Gastrocnemius medialis (tissue), 4 donors: ENCODE measurements around the gene CTCFL. TPM values are rescaled to one million over a fixed set of nuclear protein-coding genes. Genes with fewer than 3 reads are reported as not detected.

Experiments
- ATAC-seq, 2 donors: fragments of 150-250 bp; one replicate each; pipeline ENCODE4 v1.9.1; 2016
- DNase-seq, 2 donors: peaks; one replicate each; pipeline ENCODE4 v3.0.0-alpha.2; 2019
- H3K27ac ChIP-seq, 4 donors: fragments of 200-600 bp; sonication (generic); 1 replicate in 1 of 4; 2 replicates in 3 of 4; pipeline ENCODE4 v1.5.1; 2016 to 2018; ENCODE audit warnings: mild to moderate bottlenecking in 2 of 4, moderate library complexity in 1 of 4
- H3K27me3 ChIP-seq, 3 donors: fragments of 200-600 bp; sonication (generic) in 2 of 3; 1 replicate in 1 of 3; 2 replicates in 2 of 3; pipeline versions ENCODE4 v1.5.1 to v1.6.0; 2016 to 2019; ENCODE audit warnings: mild to moderate bottlenecking in 1 of 3, moderate library complexity in 1 of 3
- H3K36me3 ChIP-seq, 2 donors: fragments of 200-600 bp; sonication (generic) in 1 of 2; one replicate each; pipeline ENCODE4 v1.5.1; 2017 to 2018
- H3K4me1 ChIP-seq, 2 donors: fragments of 200-600 bp; sonication (generic) in 1 of 2; one replicate each; pipeline ENCODE4 v1.5.1; 2016 to 2017; ENCODE audit warnings: mild to moderate bottlenecking in 2 of 2
- H3K4me3 ChIP-seq, 4 donors: fragments of 200-600 bp; sonication (generic) in 3 of 4; 1 replicate in 1 of 4; 2 replicates in 3 of 4; pipeline ENCODE4 v1.5.1; 2016 to 2019; ENCODE audit warnings: mild to moderate bottlenecking in 2 of 4
- H3K9me3 ChIP-seq, 3 donors: fragments of 200-600 bp; sonication (generic) in 2 of 3; 1 replicate in 1 of 3; 2 replicates in 2 of 3; pipeline ENCODE4 v1.5.1; 2016 to 2019
- POLR2A ChIP-seq, 2 donors: fragments of 450-650 bp; IDR thresholded peaks; one replicate each; pipeline ENCODE4 v1.6.1; 2017; ENCODE audit warnings: antibody characterized with exemption in 2 of 2, mild to moderate bottlenecking in 2 of 2, moderate library complexity in 2 of 2
- in situ Hi-C, 4 donors: fragments of 200-750 bp; cut with MboI; loops; one replicate each; pipeline versions ENCODE4 v1.15.0 to v1.8.0; 2017; ENCODE audit warnings: low sequenced_read_pairs in 4 of 4
- intact Hi-C: fragments of 100-400 bp; cut with DNase I; formaldehyde crosslinking; loops from one replicate; pipeline ENCODE4 v1.15.1; 2023; ENCODE audit warnings: low total_unique reads
- total RNA-seq, 4 donors: library from RNA; depleted of rRNA; stranded (reverse); fragments of >200 nt; gene quantifications; one replicate each; pipeline versions ENCODE4 v1.1.0 to v1.2.3, GENCODE V29; 2016
- TF ChIP-seq, protein P1 (sequence below), 5 experiments: fragments of 450-650 bp in 3 of 5; fragments of 200-600 bp in 2 of 5; sonication (generic) in 2 of 5; IDR thresholded peaks in 4 of 5; conservative IDR thresholded peaks in 1 of 5; 1 replicate in 4 of 5; 2 replicates in 1 of 5; pipeline ENCODE4 v1.5.1; 2016 to 2019; ENCODE audit warnings: antibody characterized with exemption in 5 of 5, mild to moderate bottlenecking in 3 of 5, moderate library complexity in 3 of 5

Gene CTCFL
- total RNA-seq, 4 donors from 2014 or later, result not detected

DNA sequence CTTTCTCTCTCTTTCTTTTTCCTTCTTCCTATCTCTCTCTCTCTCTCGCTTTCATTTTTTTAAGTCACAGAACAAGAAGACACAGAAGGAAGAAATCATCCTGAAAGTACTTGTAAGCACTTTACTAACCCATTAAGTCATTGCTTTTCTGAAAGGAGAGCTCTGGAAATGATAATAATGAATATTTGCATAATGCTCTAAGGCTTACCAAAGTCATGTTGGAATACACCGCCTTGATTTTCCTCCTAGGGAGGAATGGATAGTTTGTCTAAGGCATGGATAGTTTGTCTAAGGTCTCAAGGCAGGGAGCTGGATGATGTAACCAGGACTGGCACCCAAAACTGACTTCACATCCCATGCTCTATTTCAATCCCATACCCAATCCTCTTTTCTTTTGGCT, 12.9 kb upstream of the CTCFL start:
- TF ChIP-seq, protein P1, sequence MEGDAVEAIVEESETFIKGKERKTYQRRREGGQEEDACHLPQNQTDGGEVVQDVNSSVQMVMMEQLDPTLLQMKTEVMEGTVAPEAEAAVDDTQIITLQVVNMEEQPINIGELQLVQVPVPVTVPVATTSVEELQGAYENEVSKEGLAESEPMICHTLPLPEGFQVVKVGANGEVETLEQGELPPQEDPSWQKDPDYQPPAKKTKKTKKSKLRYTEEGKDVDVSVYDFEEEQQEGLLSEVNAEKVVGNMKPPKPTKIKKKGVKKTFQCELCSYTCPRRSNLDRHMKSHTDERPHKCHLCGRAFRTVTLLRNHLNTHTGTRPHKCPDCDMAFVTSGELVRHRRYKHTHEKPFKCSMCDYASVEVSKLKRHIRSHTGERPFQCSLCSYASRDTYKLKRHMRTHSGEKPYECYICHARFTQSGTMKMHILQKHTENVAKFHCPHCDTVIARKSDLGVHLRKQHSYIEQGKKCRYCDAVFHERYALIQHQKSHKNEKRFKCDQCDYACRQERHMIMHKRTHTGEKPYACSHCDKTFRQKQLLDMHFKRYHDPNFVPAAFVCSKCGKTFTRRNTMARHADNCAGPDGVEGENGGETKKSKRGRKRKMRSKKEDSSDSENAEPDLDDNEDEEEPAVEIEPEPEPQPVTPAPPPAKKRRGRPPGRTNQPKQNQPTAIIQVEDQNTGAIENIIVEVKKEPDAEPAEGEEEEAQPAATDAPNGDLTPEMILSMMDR (IDR thresholded peaks at IDR 0.05 in 4 of 5, conservative IDR thresholded peaks at IDR 0.05 in 1 of 5), result no peak
- no peak for TF ChIP-seq POLR2A (IDR thresholded peaks at IDR 0.05)
- no peak for DNase-seq
- intact Hi-C loops (no loop called here), in situ Hi-C loops (no loop called here)
- no peak overlapping the region for H3K4me3 ChIP-seq
- no peak overlapping the region for H3K27ac ChIP-seq
- ATAC-seq, result no peak
- no peaks in the 10 kb centered on the region for H3K4me1 ChIP-seq
- peaks cover 0 to 5% (median 3%) of the 10 kb centered on the region in 3 donors for H3K27me3 ChIP-seq
- no peaks in the 10 kb centered on the region for H3K36me3 ChIP-seq
- H3K9me3 ChIP-seq, result no peaks in the 10 kb centered on the region

DNA sequence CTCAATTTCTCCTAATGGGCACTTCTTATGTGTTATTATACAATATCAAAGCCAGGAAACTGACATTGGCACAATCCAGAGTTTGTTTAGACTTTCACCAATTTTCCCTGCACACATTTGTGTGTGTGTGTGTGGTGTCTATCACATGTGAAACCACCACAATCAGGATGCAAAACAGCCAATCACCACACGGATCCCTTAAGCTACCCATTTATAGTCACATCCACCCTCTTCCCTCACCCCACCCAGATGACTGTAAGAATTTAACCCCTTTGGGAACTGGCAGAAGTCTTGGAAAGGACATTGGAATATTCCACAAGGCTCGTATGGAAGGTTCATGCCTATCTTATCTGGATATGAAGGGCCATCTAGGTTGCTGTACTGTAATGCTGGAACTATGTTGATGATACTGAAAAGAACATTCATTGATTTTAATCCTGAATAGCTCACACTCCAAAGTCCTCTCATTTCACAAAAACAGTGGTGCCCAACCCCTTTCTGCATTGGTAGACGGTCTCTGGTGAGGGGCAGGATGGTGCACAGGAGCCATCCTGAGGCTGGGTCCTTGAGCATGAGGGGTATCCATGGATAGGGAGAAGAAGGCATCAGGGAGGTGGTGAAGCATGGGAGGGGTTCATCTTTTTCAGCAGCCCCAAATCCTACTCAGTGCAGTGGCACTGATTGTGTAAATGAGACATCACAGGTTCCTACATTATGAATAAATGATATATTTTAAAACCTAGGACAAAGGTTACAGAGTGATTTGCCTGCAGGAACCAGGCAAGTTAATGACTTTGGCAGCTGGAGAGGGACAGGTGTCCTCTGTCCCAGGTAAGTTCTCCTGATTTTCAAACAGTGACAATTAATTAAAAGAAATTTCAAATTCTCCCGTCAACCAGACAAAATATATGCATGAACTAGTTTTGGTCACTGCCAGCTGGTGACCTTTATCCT, 12.1 kb upstream of the CTCFL start:
- intact Hi-C loops, result no loop called here
- TF ChIP-seq, protein P1 (IDR thresholded peaks at IDR 0.05 in 4 of 5, conservative IDR thresholded peaks at IDR 0.05 in 1 of 5), result no peak
- no peak for TF ChIP-seq POLR2A (IDR thresholded peaks at IDR 0.05)
- Histone ChIP-seq H3K27me3 (peaks cover 0 to 5% (median 3%) of the 10 kb centered on the region in 3 donors), H3K27ac (no peak overlapping the region), H3K9me3 (no peaks in the 10 kb centered on the region), H3K4me3 (no peak overlapping the region), H3K4me1 (no peaks in the 10 kb centered on the region), H3K36me3 (no peaks in the 10 kb centered on the region)
- in situ Hi-C loops, result no loop called here
- ATAC-seq, result no peak
- no peak for DNase-seq

DNA sequence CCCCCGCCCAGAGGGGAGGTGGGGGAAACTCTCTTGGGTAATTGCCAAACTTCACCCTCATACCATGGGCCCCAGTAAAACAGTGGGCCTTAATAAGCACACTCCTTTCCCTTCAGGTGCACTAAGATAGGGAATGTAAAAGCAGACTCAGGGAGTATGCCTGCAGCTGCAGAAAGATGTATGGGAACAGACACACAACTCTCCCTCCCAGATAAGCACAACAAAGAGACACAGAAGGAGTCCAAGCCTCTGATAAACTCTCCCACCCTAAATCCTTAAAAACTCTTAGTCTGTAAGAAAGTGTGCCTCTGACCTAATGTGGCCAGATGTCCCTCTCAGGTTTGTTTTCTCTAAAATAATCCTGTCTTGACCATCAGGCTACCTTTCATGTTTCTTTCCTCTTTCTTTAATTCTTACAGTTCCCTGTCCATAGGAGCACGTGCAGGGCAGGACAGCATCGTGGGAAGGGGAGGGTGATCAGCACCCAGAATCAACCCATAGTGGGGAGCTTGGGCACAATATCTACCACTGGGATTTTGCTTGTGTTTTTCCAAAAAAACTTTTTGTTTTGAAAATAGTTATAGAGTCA, 11.3 kb upstream of the CTCFL start:
- Histone ChIP-seq H3K36me3 (no peaks in the 10 kb centered on the region), H3K9me3 (no peaks in the 10 kb centered on the region), H3K4me1 (no peaks in the 10 kb centered on the region), H3K27me3 (peaks cover 0 to 5% (median 3%) of the 10 kb centered on the region in 3 donors), H3K27ac (no peak overlapping the region), H3K4me3 (no peak overlapping the region)
- ATAC-seq (no peak), DNase-seq (no peak)
- in situ Hi-C loops (no loop called here), intact Hi-C loops (no loop called here)
- TF ChIP-seq, protein P1 (IDR thresholded peaks at IDR 0.05 in 4 of 5, conservative IDR thresholded peaks at IDR 0.05 in 1 of 5), result no peak
- no peak for TF ChIP-seq POLR2A (IDR thresholded peaks at IDR 0.05)

DNA sequence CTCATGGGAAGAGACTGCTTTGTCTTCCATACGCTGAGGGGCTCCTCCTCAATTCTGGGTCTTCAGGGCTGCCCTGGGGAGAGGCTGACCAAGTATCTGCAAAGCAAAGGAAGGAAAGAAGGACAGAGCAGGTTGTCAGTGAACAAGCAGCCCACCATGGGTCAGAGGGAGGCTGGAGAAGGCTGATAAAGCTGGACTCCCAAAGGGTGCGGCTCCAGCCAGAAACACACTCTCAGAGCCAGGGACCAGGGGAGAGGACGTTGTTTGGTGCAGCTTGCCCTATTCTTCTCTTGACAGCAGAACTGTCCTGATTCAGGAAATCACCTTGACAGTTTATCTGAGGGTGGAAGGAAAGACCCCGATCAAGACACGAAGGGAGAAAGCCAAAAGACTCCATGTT, 10.4 kb upstream of the CTCFL start:
- in situ Hi-C loops (no loop called here), intact Hi-C loops (no loop called here)
- ATAC-seq (no peak), DNase-seq (no peak)
- TF ChIP-seq POLR2A (IDR thresholded peaks at IDR 0.05), result no peak
- TF ChIP-seq, protein P1 (IDR thresholded peaks at IDR 0.05 in 4 of 5, conservative IDR thresholded peaks at IDR 0.05 in 1 of 5), result no peak
- H3K27ac ChIP-seq, result no peak overlapping the region
- H3K36me3 ChIP-seq, result no peaks in the 10 kb centered on the region
- H3K4me1 ChIP-seq, result no peaks in the 10 kb centered on the region
- H3K9me3 ChIP-seq, result no peaks in the 10 kb centered on the region
- no peak overlapping the region for H3K4me3 ChIP-seq
- H3K27me3 ChIP-seq, result peaks cover 0 to 5% (median 3%) of the 10 kb centered on the region in 3 donors
